Endothelial cell of umbilical vein (primary cell): Measurements from ENCODE around the gene CELF3. TPM values are rescaled to one million over a fixed set of nuclear protein-coding genes. Genes with fewer than 3 reads are reported as not detected.

Source experiments
- BruUV-seq: library from RNA; stranded (reverse); fragments of 400-500 nt; replicated peaks from 2 replicates; lab custom pipeline; 2021; lab: Mats Ljungman, UMichigan
- CTCF ChIA-PET: fragments of 300-600, 350-600 bp; sonication (Branson Sonifier 250); formaldehyde crosslinking; loops from one replicate; lab custom pipeline; 2021; ENCODE audit warnings: antibody characterized with exemption, inconsistent platforms; lab: Charles Lee
- POLR2A ChIA-PET: fragments of 300-600, 350-600 bp; sonication (Branson Sonifier 250); formaldehyde crosslinking; loops from one replicate; lab custom pipeline; 2021; ENCODE audit warnings: antibody characterized with exemption, inconsistent platforms; lab: Charles Lee
- DNase-seq: peaks from one replicate; pipeline ENCODE4 v3.0.0-alpha.2; 2011; ENCODE audit warnings: low read depth, low spot score
- FAIRE-seq: peaks from 2 replicates; lab custom pipeline; 2011; peaks lifted over from hg19 to GRCh38; lab: Jason Lieb, UNC
- H2AFZ ChIP-seq: 2 replicates; pipeline ENCODE4 v1.6.0; 2012; ENCODE audit warnings: low read depth, low read length, control low read depth, inconsistent platforms
- H3K27ac ChIP-seq: 2 replicates; pipeline ENCODE4 v1.5.1; 2011; ENCODE audit warnings: low read depth, mild to moderate bottlenecking, control low read depth, low read length, moderate library complexity; ENCODE audit not compliant: insufficient read depth
- H3K27me3 ChIP-seq, 2 experiments: 2 replicates each; pipeline versions ENCODE4 v1.6.0 to v1.6.1; 2011; ENCODE audit warnings: low read length in 2 of 2, mixed read lengths in 1 of 2; ENCODE audit not compliant: control insufficient read depth in 2 of 2, insufficient read depth in 2 of 2
- H3K36me3 ChIP-seq, 2 experiments: 2 replicates in 1 of 2; 3 replicates in 1 of 2; pipeline ENCODE4 v1.5.1; 2011; ENCODE audit warnings: low read length in 2 of 2, mild to moderate bottlenecking in 1 of 2, moderate library complexity in 1 of 2; ENCODE audit not compliant: control insufficient read depth in 2 of 2, insufficient read depth in 2 of 2; ENCODE audit errors: extremely low read depth in 1 of 2
- H3K4me1 ChIP-seq: 3 replicates; pipeline ENCODE4 v1.5.1; 2011; ENCODE audit warnings: mild to moderate bottlenecking, low read length; ENCODE audit not compliant: control insufficient read depth, insufficient read depth; ENCODE audit errors: extremely low read depth
- H3K4me2 ChIP-seq: 2 replicates; pipeline ENCODE4 v1.6.1; 2011; ENCODE audit warnings: low read length, control low read depth, mixed read lengths; ENCODE audit not compliant: insufficient read depth
- H3K4me3 ChIP-seq, 3 experiments: fragments of 200-600 bp in 1 of 3; sonication (generic), shearing (Covaris generic) in 1 of 3; replicated peaks in 1 of 3; 2 replicates each; pipeline ENCODE4 v1.5.1; 2011 to 2016; ENCODE audit warnings: control low read depth in 3 of 3, low read length in 3 of 3, mild to moderate bottlenecking in 2 of 3, inconsistent platforms in 1 of 3, low read depth in 1 of 3, moderate library complexity in 1 of 3; ENCODE audit not compliant: insufficient read depth in 1 of 3
- H3K79me2 ChIP-seq: 2 replicates; pipeline ENCODE4 v1.6.0; 2012; ENCODE audit warnings: low read length, inconsistent platforms; ENCODE audit not compliant: control insufficient read depth, insufficient read depth
- H3K9ac ChIP-seq: replicated peaks from 2 replicates; pipeline ENCODE3; 2011; ENCODE audit warnings: low read length, control low read depth; ENCODE audit not compliant: insufficient read depth; ENCODE audit errors: extremely low read depth
- H3K9me1 ChIP-seq: replicated peaks from 3 replicates; pipeline ENCODE4 v1.6.0; 2011; ENCODE audit warnings: mild to moderate bottlenecking, low read length; ENCODE audit not compliant: control insufficient read depth, insufficient read depth; ENCODE audit errors: extremely low read depth
- H3K9me3 ChIP-seq: replicated peaks from 2 replicates; pipeline ENCODE4 v1.5.1; 2012; ENCODE audit warnings: low read length, inconsistent platforms; ENCODE audit not compliant: control insufficient read depth, insufficient read depth
- H4K20me1 ChIP-seq: replicated peaks from 2 replicates; pipeline ENCODE3; 2011; ENCODE audit warnings: mild to moderate bottlenecking, low read length; ENCODE audit not compliant: control insufficient read depth, insufficient read depth; ENCODE audit errors: extremely low read depth
- EZH2 ChIP-seq: IDR thresholded peaks from 2 replicates; pipeline ENCODE4 v1.6.1; 2012; ENCODE audit warnings: borderline replicate concordance, low read depth, mild to moderate bottlenecking, moderate library complexity, low read length, inconsistent platforms; ENCODE audit not compliant: severe bottlenecking
- FOS ChIP-seq: IDR thresholded peaks from 2 replicates; pipeline ENCODE4 v1.6.1; 2011; ENCODE audit warnings: mild to moderate bottlenecking, low read length, moderate library complexity, borderline replicate concordance; ENCODE audit not compliant: insufficient read depth
- GATA2 ChIP-seq: IDR thresholded peaks from 2 replicates; pipeline ENCODE4 v1.7.0; 2011; ENCODE audit warnings: low read depth, mild to moderate bottlenecking, moderate library complexity, mixed read lengths, low read length; ENCODE audit not compliant: insufficient read length, insufficient read depth
- JUN ChIP-seq: IDR thresholded peaks from 2 replicates; pipeline ENCODE4 v1.6.1; 2011; ENCODE audit warnings: borderline replicate concordance, low read depth; ENCODE audit not compliant: insufficient read length, insufficient read depth
- MYC ChIP-seq: IDR thresholded peaks from one replicate; pipeline ENCODE4 v1.6.1; 2011; ENCODE audit warnings: mild to moderate bottlenecking, low read depth, low read length
- POLR2A ChIP-seq: IDR thresholded peaks from 2 replicates; pipeline ENCODE4 v1.6.1; 2012; ENCODE audit warnings: low read depth, mild to moderate bottlenecking, control low read depth, low read length
- POLR2AphosphoS5 ChIP-seq: IDR thresholded peaks from 2 replicates; pipeline ENCODE4 v1.6.1; 2012; ENCODE audit warnings: low read depth, mild to moderate bottlenecking, control low read depth, low read length, moderate library complexity; ENCODE audit not compliant: insufficient read depth
- dilution Hi-C: fragments of 300-500 bp; cut with MboI; formaldehyde crosslinking; loops from one replicate; pipeline ENCODE4 v1.15.0; 2019; ENCODE audit warnings: low sequenced_read_pairs; ENCODE audit not compliant: extremely low pct_ligation_motif_present
- intact Hi-C: fragments of 100-400 bp; cut with micrococcal nuclease; formaldehyde crosslinking; loops from one replicate; pipeline ENCODE4 v1.10.0; 2022
- polyA plus RNA-seq, 4 experiments: library from polyadenylated mRNA; depleted of rRNA in 3 of 4; stranded (reverse) in 3 of 4; unstranded in 1 of 4; fragments of >200 nt; gene quantifications; 2 replicates each; pipeline versions ENCODE4 v1.2.1 to v1.2.3, GENCODE V29; 2011 to 2012; ENCODE audit warnings: missing spikeins in 1 of 4
- total RNA-seq: library from RNA; stranded (reverse); gene quantifications from 2 replicates; pipeline ENCODE4 v1.2.3, GENCODE V29; 2021
- TF ChIP-seq, protein P1 (sequence below), 2 donors: IDR thresholded peaks; 1 replicate in 1 of 2; 2 replicates in 1 of 2; pipeline ENCODE4 v1.5.1; 2011; ENCODE audit warnings: low read length in 2 of 2, mild to moderate bottlenecking in 2 of 2, moderate library complexity in 2 of 2, control low read depth in 1 of 2, inconsistent platforms in 1 of 2, low read depth in 1 of 2; ENCODE audit not compliant: insufficient read depth in 1 of 2; ENCODE audit errors: extremely low read depth in 1 of 2
- TF ChIP-seq, protein P2 (sequence below): IDR thresholded peaks from 2 replicates; pipeline ENCODE4 v1.6.1; 2011; ENCODE audit not compliant: insufficient read depth, insufficient read length

The CELF3 gene
- total and polyA plus RNA-seq, 2 donors (not counting 3 experiments of a cell fraction or from before 2014, with no cell fraction given), result not detected

DNA sequence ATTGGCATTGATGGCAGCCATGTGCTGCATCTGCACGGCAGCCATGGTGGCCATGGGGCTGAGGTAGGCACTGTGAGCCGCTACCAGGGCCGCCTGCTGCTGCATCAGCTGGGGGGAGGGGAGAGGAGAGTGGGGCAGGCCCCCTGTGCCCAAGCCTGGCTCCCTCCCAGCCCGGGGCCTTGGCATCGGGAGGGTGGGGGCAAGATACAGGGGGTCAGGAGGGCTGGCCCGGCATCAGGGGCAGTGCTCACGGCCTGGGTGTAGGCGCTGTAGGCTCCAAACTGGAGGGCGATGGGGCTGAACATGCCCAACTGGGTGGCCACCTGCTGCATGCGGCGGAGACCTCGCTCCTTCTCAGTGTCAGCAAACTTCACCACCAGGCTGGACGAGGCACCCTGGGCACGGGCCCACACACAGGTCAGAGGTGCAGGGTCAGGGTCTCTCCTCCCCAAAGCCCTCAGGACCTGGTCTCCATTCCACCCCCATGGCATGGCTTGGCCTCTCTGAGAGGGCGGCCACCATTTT lies 9.0 kb downstream of the CELF3 start:
- intact Hi-C loops (no loop called here), dilution Hi-C loops (no loop called here)
- Histone ChIP-seq H2AFZ (no peak overlapping the region), H3K79me2 (no peaks in the 10 kb centered on the region), H4K20me1 (no peaks in the 10 kb centered on the region), H3K9me3 (no peaks in the 10 kb centered on the region), H3K4me3 (no peak overlapping the region), H3K9me1 (no peaks in the 10 kb centered on the region), H3K27ac (no peak overlapping the region), H3K4me1 (peaks cover 13% of the 10 kb centered on the region), H3K9ac (no peak overlapping the region), H3K4me2 (no peak overlapping the region), H3K27me3 (no peaks in the 10 kb centered on the region), H3K36me3 (no peaks in the 10 kb centered on the region)
- ChIA-PET CTCF (no interaction called here), POLR2A (no interaction called here)
- BruUV-seq, result no TSS peak
- TF ChIP-seq JUN (no peak), GATA2 (no peak), POLR2A (no peak), FOS (no peak), MYC (no peak), POLR2AphosphoS5 (no peak), EZH2 (no peak)
- TF ChIP-seq, protein P1, sequence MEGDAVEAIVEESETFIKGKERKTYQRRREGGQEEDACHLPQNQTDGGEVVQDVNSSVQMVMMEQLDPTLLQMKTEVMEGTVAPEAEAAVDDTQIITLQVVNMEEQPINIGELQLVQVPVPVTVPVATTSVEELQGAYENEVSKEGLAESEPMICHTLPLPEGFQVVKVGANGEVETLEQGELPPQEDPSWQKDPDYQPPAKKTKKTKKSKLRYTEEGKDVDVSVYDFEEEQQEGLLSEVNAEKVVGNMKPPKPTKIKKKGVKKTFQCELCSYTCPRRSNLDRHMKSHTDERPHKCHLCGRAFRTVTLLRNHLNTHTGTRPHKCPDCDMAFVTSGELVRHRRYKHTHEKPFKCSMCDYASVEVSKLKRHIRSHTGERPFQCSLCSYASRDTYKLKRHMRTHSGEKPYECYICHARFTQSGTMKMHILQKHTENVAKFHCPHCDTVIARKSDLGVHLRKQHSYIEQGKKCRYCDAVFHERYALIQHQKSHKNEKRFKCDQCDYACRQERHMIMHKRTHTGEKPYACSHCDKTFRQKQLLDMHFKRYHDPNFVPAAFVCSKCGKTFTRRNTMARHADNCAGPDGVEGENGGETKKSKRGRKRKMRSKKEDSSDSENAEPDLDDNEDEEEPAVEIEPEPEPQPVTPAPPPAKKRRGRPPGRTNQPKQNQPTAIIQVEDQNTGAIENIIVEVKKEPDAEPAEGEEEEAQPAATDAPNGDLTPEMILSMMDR (IDR thresholded peaks at IDR 0.05; ENCODE audit: extremely low read depth in 1 of 2, insufficient read depth in 1 of 2, low read depth in 1 of 2, low read length in 2 of 2), result no peak
- TF ChIP-seq, protein P2, sequence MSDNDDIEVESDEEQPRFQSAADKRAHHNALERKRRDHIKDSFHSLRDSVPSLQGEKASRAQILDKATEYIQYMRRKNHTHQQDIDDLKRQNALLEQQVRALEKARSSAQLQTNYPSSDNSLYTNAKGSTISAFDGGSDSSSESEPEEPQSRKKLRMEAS, result no peak
- DNase-seq (no peak), FAIRE-seq (no peak)
